HG03066 (cell line): ENCODE measurements around the gene CDX1.

Source experiments
- ATAC-seq: cut with Tn5 transposase; IDR thresholded peaks from one replicate; pipeline ENCODE4 v1.9.1; 2021; ENCODE audit warnings: low read depth; ENCODE audit not compliant: unreplicated experiment

CDX1 gene

GRCh38 chr5:150130493-150130922 is 36.1 kb upstream of the CDX1 start:
- no peak for ATAC-seq

GRCh38 chr5:150131461-150131860 is 35.1 kb upstream of the CDX1 start:
- no peak for ATAC-seq

GRCh38 chr5:150131978-150132694 is 34.4 kb upstream of the CDX1 start:
- ATAC-seq: no peak

GRCh38 chr5:150132740-150133139 is 33.8 kb upstream of the CDX1 start:
- ATAC-seq: no peak

GRCh38 chr5:150133581-150134197 is 32.9 kb upstream of the CDX1 start:
- ATAC-seq: no peak

- ATAC-seq: no peak
These were observed 32.4 kb upstream of the CDX1 start for GRCh38 chr5:150134198-150134588.

- ATAC-seq: no peak
These were observed 30.8 kb upstream of the CDX1 start for GRCh38 chr5:150135557-150136304.

- ATAC-seq: no peak
These were observed 30.0 kb upstream of the CDX1 start for GRCh38 chr5:150136305-150137167.

GRCh38 chr5:150137168-150137957 is 29.2 kb upstream of the CDX1 start:
- ATAC-seq: no peak

- no peak for ATAC-seq
These were observed 28.6 kb upstream of the CDX1 start for GRCh38 chr5:150137997-150138396.

- no peak for ATAC-seq
These were observed 27.9 kb upstream of the CDX1 start for GRCh38 chr5:150138551-150139265.

- ATAC-seq: no peak
These were observed 27.2 kb upstream of the CDX1 start for GRCh38 chr5:150139334-150139733.

- no peak for ATAC-seq
These were observed 25.7 kb upstream of the CDX1 start for GRCh38 chr5:150140830-150141229.

- ATAC-seq: no peak
These were observed 24.9 kb upstream of the CDX1 start for GRCh38 chr5:150141544-150142184.

GRCh38 chr5:150142185-150142958 is 24.2 kb upstream of the CDX1 start:
- no peak for ATAC-seq

GRCh38 chr5:150142959-150143349 is 23.6 kb upstream of the CDX1 start:
- no peak for ATAC-seq

GRCh38 chr5:150143350-150144245 is 23.0 kb upstream of the CDX1 start:
- ATAC-seq: no peak
